Gastrocnemius medialis (tissue), 4 donors: ENCODE data around the gene ZNF324.

Source experiments
- POLR2A ChIP-seq, 2 donors: fragments of 450-650 bp; IDR thresholded peaks; one replicate each; pipeline ENCODE4 v1.6.1; 2017; ENCODE audit warnings: antibody characterized with exemption in 2 of 2, mild to moderate bottlenecking in 2 of 2, moderate library complexity in 2 of 2
- TF ChIP-seq, protein P1 (sequence below), 5 experiments: fragments of 450-650 bp in 3 of 5; fragments of 200-600 bp in 2 of 5; sonication (generic) in 2 of 5; IDR thresholded peaks in 4 of 5; conservative IDR thresholded peaks in 1 of 5; 1 replicate in 4 of 5; 2 replicates in 1 of 5; pipeline ENCODE4 v1.5.1; 2016 to 2019; ENCODE audit warnings: antibody characterized with exemption in 5 of 5, mild to moderate bottlenecking in 3 of 5, moderate library complexity in 3 of 5

DNA sequence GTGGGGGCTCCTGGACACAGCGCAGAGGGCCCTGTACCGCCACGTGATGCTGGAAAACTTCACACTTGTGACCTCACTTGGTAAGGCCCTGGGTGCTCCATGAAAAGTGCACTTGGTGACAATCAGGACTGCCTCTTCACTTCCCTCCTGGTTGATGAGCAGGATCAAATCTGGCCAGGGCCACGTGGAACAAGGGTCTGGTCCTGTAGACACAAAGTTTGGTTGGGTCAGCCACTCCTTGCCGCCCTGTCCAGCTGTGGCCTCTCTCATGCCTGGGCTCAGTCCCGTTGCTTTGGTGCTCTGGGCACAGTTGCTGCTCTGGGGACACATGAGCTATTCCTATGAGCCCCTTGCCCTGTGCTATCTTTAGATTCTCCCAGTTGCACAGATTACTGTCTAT, 13.1 kb upstream of the ZNF324 start:
- TF ChIP-seq, protein P1, sequence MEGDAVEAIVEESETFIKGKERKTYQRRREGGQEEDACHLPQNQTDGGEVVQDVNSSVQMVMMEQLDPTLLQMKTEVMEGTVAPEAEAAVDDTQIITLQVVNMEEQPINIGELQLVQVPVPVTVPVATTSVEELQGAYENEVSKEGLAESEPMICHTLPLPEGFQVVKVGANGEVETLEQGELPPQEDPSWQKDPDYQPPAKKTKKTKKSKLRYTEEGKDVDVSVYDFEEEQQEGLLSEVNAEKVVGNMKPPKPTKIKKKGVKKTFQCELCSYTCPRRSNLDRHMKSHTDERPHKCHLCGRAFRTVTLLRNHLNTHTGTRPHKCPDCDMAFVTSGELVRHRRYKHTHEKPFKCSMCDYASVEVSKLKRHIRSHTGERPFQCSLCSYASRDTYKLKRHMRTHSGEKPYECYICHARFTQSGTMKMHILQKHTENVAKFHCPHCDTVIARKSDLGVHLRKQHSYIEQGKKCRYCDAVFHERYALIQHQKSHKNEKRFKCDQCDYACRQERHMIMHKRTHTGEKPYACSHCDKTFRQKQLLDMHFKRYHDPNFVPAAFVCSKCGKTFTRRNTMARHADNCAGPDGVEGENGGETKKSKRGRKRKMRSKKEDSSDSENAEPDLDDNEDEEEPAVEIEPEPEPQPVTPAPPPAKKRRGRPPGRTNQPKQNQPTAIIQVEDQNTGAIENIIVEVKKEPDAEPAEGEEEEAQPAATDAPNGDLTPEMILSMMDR (IDR thresholded peaks at IDR 0.05 in 4 of 5, conservative IDR thresholded peaks at IDR 0.05 in 1 of 5): no peak
- no peak for TF ChIP-seq POLR2A (IDR thresholded peaks at IDR 0.05)
